Measurements from ENCODE around the gene DISP3.

Gene DISP3

GRCh38 chr1:11521582-11522399, 42.8 kb downstream of the DISP3 start:
- TF ChIP-seq GATA2 (IDR thresholded peaks at IDR 0.05; ENCODE audit: low read depth, low read length) (no peak), GATA3 (IDR thresholded peaks at IDR 0.05; ENCODE audit: low read depth, low read length) (no peak)

- TF ChIP-seq GATA3 (IDR thresholded peaks at IDR 0.05; ENCODE audit: low read depth, low read length) (no peak), GATA2 (IDR thresholded peaks at IDR 0.05; ENCODE audit: low read depth, low read length) (no peak)
Observed at GRCh38 chr1:11522400-11523235, 43.7 kb downstream of the DISP3 start.

GRCh38 chr1:11523261-11523660, 44.3 kb downstream of the DISP3 start:
- TF ChIP-seq GATA2 (IDR thresholded peaks at IDR 0.05; ENCODE audit: low read depth, low read length) (no peak), GATA3 (IDR thresholded peaks at IDR 0.05; ENCODE audit: low read depth, low read length) (no peak)

GRCh38 chr1:11523746-11524464, 45.0 kb downstream of the DISP3 start:
- TF ChIP-seq GATA2 (IDR thresholded peaks at IDR 0.05; ENCODE audit: low read depth, low read length): no peak
- no peak for TF ChIP-seq GATA3 (IDR thresholded peaks at IDR 0.05; ENCODE audit: low read depth, low read length)

GRCh38 chr1:11524465-11525150, 45.7 kb downstream of the DISP3 start:
- TF ChIP-seq GATA2 (IDR thresholded peaks at IDR 0.05; ENCODE audit: low read depth, low read length): no peak
- no peak for TF ChIP-seq GATA3 (IDR thresholded peaks at IDR 0.05; ENCODE audit: low read depth, low read length)

GRCh38 chr1:11525151-11525505, 46.2 kb downstream of the DISP3 start:
- TF ChIP-seq GATA2 (IDR thresholded peaks at IDR 0.05; ENCODE audit: low read depth, low read length): no peak
- TF ChIP-seq GATA3 (IDR thresholded peaks at IDR 0.05; ENCODE audit: low read depth, low read length): no peak

- TF ChIP-seq GATA3 (IDR thresholded peaks at IDR 0.05; ENCODE audit: low read depth, low read length): no peak
- no peak for TF ChIP-seq GATA2 (IDR thresholded peaks at IDR 0.05; ENCODE audit: low read depth, low read length)
Observed at GRCh38 chr1:11525516-11525915, 46.6 kb downstream of the DISP3 start.

GRCh38 chr1:11526071-11526895, 47.3 kb downstream of the DISP3 start:
- TF ChIP-seq GATA3 (IDR thresholded peaks at IDR 0.05; ENCODE audit: low read depth, low read length): no peak
- TF ChIP-seq GATA2 (IDR thresholded peaks at IDR 0.05; ENCODE audit: low read depth, low read length): no peak

GRCh38 chr1:11527541-11528452, 48.8 kb downstream of the DISP3 start:
- TF ChIP-seq GATA3 (IDR thresholded peaks at IDR 0.05; ENCODE audit: low read depth, low read length) (no peak), GATA2 (IDR thresholded peaks at IDR 0.05; ENCODE audit: low read depth, low read length) (no peak)

GRCh38 chr1:11528611-11529261, 49.8 kb downstream of the DISP3 start:
- TF ChIP-seq GATA2 (IDR thresholded peaks at IDR 0.05; ENCODE audit: low read depth, low read length): no peak
- no peak for TF ChIP-seq GATA3 (IDR thresholded peaks at IDR 0.05; ENCODE audit: low read depth, low read length)

GRCh38 chr1:11529330-11529729, 50.4 kb downstream of the DISP3 start:
- TF ChIP-seq GATA3 (IDR thresholded peaks at IDR 0.05; ENCODE audit: low read depth, low read length): no peak
- no peak for TF ChIP-seq GATA2 (IDR thresholded peaks at IDR 0.05; ENCODE audit: low read depth, low read length)

All from SH-SY5Y (cell line).